Uterus (tissue), 4 donors: Measurements from ENCODE around the gene IL16. TPM values are rescaled to one million over a fixed set of nuclear protein-coding genes. Genes with fewer than 3 reads are reported as not detected.

Experiments
- DNase-seq, 2 donors: peaks; one replicate each; pipeline ENCODE4 v3.0.0-alpha.2; 2019 to 2020
- H3K27ac ChIP-seq, 2 donors: fragments of 200-600 bp; sonication (generic); 1 replicate in 1 of 2; 2 replicates in 1 of 2; pipeline ENCODE4 v1.5.1; 2016 to 2018
- H3K27me3 ChIP-seq, 2 donors: fragments of 200-600 bp; sonication (generic); one replicate each; pipeline ENCODE4 v1.5.1; 2018 to 2019; ENCODE audit warnings: control low read depth in 1 of 2
- H3K36me3 ChIP-seq, 2 donors: fragments of 200-600 bp; sonication (generic); one replicate each; pipeline ENCODE4 v1.5.1; 2019; ENCODE audit warnings: control low read depth in 1 of 2
- H3K4me1 ChIP-seq, 2 donors: fragments of 200-600 bp; sonication (generic); one replicate each; pipeline ENCODE4 v1.5.1; 2018 to 2019; ENCODE audit warnings: control low read depth in 1 of 2
- H3K4me3 ChIP-seq, 2 donors: fragments of 200-600 bp; sonication (generic); 1 replicate in 1 of 2; 2 replicates in 1 of 2; pipeline ENCODE4 v1.5.1; 2018 to 2019; ENCODE audit warnings: mild to moderate bottlenecking in 1 of 2
- H3K9me3 ChIP-seq, 2 donors: fragments of 200-600 bp; sonication (generic); one replicate each; pipeline ENCODE4 v1.5.1; 2019; ENCODE audit warnings: control low read depth in 1 of 2
- POLR2A ChIP-seq, 2 donors: fragments of 450-650 bp; IDR thresholded peaks; one replicate each; pipeline ENCODE4 v1.6.1; 2016; ENCODE audit warnings: antibody characterized with exemption in 2 of 2, mild to moderate bottlenecking in 1 of 2, moderate library complexity in 1 of 2
- intact Hi-C: fragments of 100-400 bp; cut with DNase I; formaldehyde crosslinking; loops from one replicate; pipeline ENCODE4 v1.15.1; 2023; ENCODE audit warnings: low total_unique reads
- total RNA-seq, 4 donors: library from RNA; depleted of rRNA in 3 of 4; stranded (reverse); fragments of >200 nt in 3 of 4; gene quantifications; one replicate each; pipeline versions ENCODE4 v1.1.0 to v1.2.4, GENCODE V29; 2014 to 2023
- TF ChIP-seq, protein P1 (sequence below), 4 experiments: fragments of 200-600 bp in 2 of 4; fragments of 450-650 bp in 2 of 4; sonication (generic) in 2 of 4; IDR thresholded peaks; one replicate each; pipeline ENCODE4 v1.5.1; 2016 to 2019; ENCODE audit warnings: antibody characterized with exemption in 4 of 4, mild to moderate bottlenecking in 2 of 4, moderate library complexity in 1 of 4
- donor health status: DM: yes; HTN: yes; CAD: no.

Gene IL16
- total RNA-seq, 4 donors from 2014 or later: 16.6 to 69.2 (median 23.1) TPM

DNA sequence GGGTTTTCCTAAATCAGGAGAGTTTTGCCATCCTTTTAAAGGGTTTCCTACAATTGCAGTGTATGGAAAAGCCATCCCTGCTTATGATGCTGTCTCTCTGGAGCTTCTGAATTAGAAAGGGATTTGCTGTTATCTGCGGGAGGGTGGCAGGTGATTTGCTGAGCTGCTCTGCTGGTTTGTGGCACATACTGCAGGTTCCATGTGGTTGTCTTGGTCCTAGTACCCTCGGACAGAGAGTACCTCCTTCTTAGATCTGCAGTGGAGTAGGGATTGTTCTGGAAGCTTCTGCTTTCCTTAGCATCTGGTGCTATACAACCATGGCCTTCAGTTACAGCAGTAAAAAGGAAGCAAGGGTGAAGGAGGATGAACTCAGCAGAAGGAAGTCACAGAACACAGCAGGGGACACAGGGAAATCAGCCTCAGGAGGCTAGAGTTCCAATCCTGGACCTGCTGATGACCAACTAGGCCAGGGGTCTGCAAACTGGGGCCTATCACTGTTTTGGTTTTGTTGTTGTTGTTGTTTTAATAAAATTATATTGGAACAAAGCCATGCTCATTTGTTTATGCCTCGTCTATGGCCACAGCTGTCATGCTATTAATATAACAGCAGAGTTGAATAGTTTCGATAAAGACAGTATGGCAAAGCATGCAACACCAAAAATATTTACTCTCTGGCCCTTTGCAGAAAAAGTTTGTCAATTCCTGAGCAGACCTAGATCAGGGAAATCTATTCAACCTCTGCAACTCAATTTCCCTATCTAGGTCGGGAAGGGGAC, 87.8 kb downstream of the IL16 start:
- H3K4me3 ChIP-seq: no peak overlapping the region
- TF ChIP-seq POLR2A (IDR thresholded peaks at IDR 0.05): no peak
- TF ChIP-seq, protein P1, sequence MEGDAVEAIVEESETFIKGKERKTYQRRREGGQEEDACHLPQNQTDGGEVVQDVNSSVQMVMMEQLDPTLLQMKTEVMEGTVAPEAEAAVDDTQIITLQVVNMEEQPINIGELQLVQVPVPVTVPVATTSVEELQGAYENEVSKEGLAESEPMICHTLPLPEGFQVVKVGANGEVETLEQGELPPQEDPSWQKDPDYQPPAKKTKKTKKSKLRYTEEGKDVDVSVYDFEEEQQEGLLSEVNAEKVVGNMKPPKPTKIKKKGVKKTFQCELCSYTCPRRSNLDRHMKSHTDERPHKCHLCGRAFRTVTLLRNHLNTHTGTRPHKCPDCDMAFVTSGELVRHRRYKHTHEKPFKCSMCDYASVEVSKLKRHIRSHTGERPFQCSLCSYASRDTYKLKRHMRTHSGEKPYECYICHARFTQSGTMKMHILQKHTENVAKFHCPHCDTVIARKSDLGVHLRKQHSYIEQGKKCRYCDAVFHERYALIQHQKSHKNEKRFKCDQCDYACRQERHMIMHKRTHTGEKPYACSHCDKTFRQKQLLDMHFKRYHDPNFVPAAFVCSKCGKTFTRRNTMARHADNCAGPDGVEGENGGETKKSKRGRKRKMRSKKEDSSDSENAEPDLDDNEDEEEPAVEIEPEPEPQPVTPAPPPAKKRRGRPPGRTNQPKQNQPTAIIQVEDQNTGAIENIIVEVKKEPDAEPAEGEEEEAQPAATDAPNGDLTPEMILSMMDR (IDR thresholded peaks at IDR 0.05): no peak
- H3K9me3 ChIP-seq: no peaks in the 10 kb centered on the region
- H3K27me3 ChIP-seq: no peaks in the 10 kb centered on the region
- DNase-seq: no peak
- no peaks in the 10 kb centered on the region for H3K4me1 ChIP-seq
- intact Hi-C loops: no loop called here
- no peak overlapping the region for H3K27ac ChIP-seq
- no peaks in the 10 kb centered on the region for H3K36me3 ChIP-seq

DNA sequence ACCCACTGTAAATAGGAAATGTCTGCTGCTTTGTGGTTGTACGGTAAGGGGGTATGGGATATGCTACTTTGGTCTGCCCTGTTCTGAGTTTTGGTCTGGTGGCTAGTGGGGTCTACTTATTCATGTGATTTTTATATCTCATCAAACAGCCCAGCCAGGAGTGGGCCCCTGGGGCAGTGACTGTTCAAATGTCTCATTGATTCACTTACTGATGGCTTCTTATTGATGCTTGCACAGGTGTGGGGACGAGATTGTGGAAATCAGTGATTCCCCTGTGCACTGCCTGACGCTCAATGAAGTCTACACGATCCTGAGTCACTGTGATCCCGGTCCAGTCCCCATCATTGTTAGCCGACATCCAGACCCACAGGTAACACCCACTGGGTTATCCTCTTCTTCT, 88.8 kb downstream of the IL16 start:
- H3K27ac ChIP-seq: no peak overlapping the region

DNA sequence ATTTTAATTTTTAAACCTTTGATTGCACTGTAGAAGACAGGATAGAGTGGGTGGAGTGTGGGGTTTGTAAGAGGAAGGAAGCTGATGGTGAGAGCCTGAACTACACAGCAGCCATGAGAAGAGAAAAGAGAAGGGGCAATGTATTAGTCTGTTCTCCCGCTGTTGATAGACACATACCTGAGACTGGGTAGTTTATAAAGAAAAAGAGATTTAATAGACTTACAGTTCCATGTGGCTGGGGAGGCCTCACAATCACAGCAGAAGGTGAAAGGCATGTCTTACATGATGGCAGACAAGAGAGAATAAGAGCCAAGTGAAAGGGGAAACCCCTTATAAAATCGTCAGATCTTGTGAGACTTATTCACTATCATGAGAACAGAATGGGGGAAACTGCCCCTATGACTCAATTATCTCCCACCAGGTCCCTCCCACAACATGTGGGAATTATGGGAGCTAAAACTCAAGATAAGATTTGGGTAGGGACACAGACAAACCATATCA, 90.0 kb downstream of the IL16 start:
- Histone ChIP-seq H3K27ac (no peak overlapping the region), H3K27me3 (no peaks in the 10 kb centered on the region), H3K4me1 (no peaks in the 10 kb centered on the region), H3K4me3 (no peak overlapping the region), H3K9me3 (no peaks in the 10 kb centered on the region), H3K36me3 (no peaks in the 10 kb centered on the region)
- TF ChIP-seq, protein P1 (IDR thresholded peaks at IDR 0.05): no peak
- TF ChIP-seq POLR2A (IDR thresholded peaks at IDR 0.05): no peak
- DNase-seq: no peak
- intact Hi-C loops: no loop called here

More for the DNA sequence above, 88.8 kb downstream of the IL16 start:
- Histone ChIP-seq H3K9me3 (no peaks in the 10 kb centered on the region), H3K27me3 (no peaks in the 10 kb centered on the region), H3K36me3 (no peaks in the 10 kb centered on the region), H3K4me3 (no peak overlapping the region), H3K4me1 (no peaks in the 10 kb centered on the region)
- no peak for TF ChIP-seq POLR2A (IDR thresholded peaks at IDR 0.05)
- TF ChIP-seq, protein P1 (IDR thresholded peaks at IDR 0.05): no peak
- intact Hi-C loops: no loop called here
- DNase-seq: no peak

DNA sequence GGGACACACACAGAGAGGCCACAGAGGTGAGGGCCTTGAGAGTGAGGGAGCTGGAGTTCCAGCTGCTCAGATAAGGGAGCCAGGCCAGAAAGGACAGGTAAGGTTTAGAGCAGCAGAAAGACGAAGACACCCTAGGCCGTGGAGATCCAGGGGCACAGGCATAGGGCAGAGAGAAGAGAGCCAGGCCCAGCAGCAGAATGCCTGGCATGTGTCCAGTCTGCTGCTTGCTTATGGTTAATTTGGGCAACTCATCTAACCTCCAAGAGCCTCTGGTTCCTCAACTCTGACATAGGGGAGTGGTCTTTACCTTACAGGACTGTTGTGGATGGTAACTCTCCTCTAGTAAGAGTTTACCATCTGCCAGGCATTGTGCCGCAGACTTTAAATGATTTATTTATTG, 91.4 kb downstream of the IL16 start:
- H3K9me3 ChIP-seq: no peaks in the 10 kb centered on the region
- no peak overlapping the region for H3K4me3 ChIP-seq
- no peaks in the 10 kb centered on the region for H3K36me3 ChIP-seq
- H3K27ac ChIP-seq: no peak overlapping the region
- no peaks in the 10 kb centered on the region for H3K27me3 ChIP-seq
- no peak for TF ChIP-seq POLR2A (IDR thresholded peaks at IDR 0.05)
- DNase-seq: no peak
- intact Hi-C loops: no loop called here
- H3K4me1 ChIP-seq: no peaks in the 10 kb centered on the region

DNA sequence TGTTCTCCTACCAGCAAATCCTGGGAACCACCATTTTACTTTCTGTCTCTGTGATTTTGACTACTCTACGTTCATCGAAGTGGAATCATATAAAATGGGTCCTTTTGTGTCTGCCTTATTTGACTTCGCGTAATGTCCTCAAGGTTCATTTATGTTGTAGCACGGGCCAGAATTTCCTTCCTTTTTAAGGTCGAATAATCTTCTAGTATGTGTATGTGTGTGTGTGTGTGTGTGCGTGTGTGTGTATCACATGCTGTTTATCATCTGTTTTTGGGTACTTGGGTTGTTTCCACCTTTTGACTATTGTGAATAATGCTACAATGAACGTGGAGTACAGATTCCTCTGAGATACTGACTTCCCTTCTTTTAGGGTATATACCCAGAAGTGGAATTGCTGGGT, 91.9 kb downstream of the IL16 start:
- intact Hi-C loops: no loop called here
- Histone ChIP-seq H3K4me1 (no peaks in the 10 kb centered on the region), H3K27me3 (no peaks in the 10 kb centered on the region), H3K36me3 (no peaks in the 10 kb centered on the region), H3K27ac (no peak overlapping the region), H3K9me3 (no peaks in the 10 kb centered on the region), H3K4me3 (no peak overlapping the region)
- no peak for DNase-seq
- TF ChIP-seq, protein P1 (IDR thresholded peaks at IDR 0.05): no peak
- no peak for TF ChIP-seq POLR2A (IDR thresholded peaks at IDR 0.05)
